GM12878 (cell line): Measurements from ENCODE around the gene RBMS3. TPM values are rescaled to one million over a fixed set of nuclear protein-coding genes. Genes with fewer than 3 reads are reported as not detected.

Source experiments
- ATAC-seq: fragments of 200-7000 bp; cut with Tn5 transposase; 3 replicates; pipeline ENCODE4 v1.9.1; 2020; ENCODE audit warnings: mild to moderate bottlenecking, moderate library complexity
- BruUV-seq: library from RNA; stranded (reverse); fragments of 400-500 nt; replicated peaks from 2 replicates; lab custom pipeline; 2021; lab: Mats Ljungman, UMichigan
- CTCF ChIA-PET: fragments of 300-600 bp; sonication (Branson Sonifier 250); formaldehyde crosslinking; extraction: SDS; loops from one replicate; lab custom pipeline; 2021; ENCODE audit warnings: inconsistent platforms; lab: Yijun Ruan, JAX
- POLR2A ChIA-PET: fragments of 350-600 bp; formaldehyde crosslinking; extraction: SDS; loops from one replicate; lab custom pipeline; 2021; ENCODE audit warnings: inconsistent platforms; lab: Charles Lee
- RAD21 ChIA-PET: fragments of 300-600 bp; sonication (Branson Sonifier 250); formaldehyde crosslinking; loops from one replicate; lab custom pipeline; 2023; ENCODE audit warnings: antibody characterized with exemption; ENCODE audit not compliant: unreplicated experiment; lab: Charles Lee
- SMC1A ChIA-PET: fragments of 300-600 bp; sonication (Branson Sonifier 250); formaldehyde crosslinking; loops from one replicate; lab custom pipeline; 2023; ENCODE audit not compliant: unreplicated experiment, uncharacterized antibody; lab: Charles Lee
- DNase-seq: peaks from one replicate; pipeline ENCODE4 v3.0.0-alpha.2; 2011; ENCODE audit warnings: low read depth, low spot score
- FAIRE-seq: peaks from 3 replicates; lab custom pipeline; 2011; peaks lifted over from hg19 to GRCh38; lab: Jason Lieb, UNC
- H2AFZ ChIP-seq: 2 replicates; pipeline ENCODE4 v1.6.0; 2011; ENCODE audit warnings: low read depth, low read length, control low read depth; ENCODE audit not compliant: control insufficient read depth
- H3K27ac ChIP-seq: 2 replicates; pipeline ENCODE4 v1.5.1; 2011; ENCODE audit warnings: control low read depth; ENCODE audit not compliant: control insufficient read depth, insufficient read depth
- H3K27me3 ChIP-seq, 2 experiments: replicated peaks in 1 of 2; 2 replicates each; pipeline versions ENCODE4 v1.6.0 to v1.6.1; 2011; ENCODE audit warnings: low read length in 1 of 2; ENCODE audit not compliant: control insufficient read depth in 2 of 2, insufficient read depth in 2 of 2
- H3K36me3 ChIP-seq, 2 experiments: 2 replicates each; pipeline ENCODE4 v1.5.1; 2011; ENCODE audit warnings: low read length in 1 of 2; ENCODE audit not compliant: control insufficient read depth in 2 of 2, insufficient read depth in 2 of 2
- H3K4me1 ChIP-seq: 2 replicates; pipeline ENCODE4 v1.6.1; 2011; ENCODE audit warnings: mild to moderate bottlenecking, low read length, moderate library complexity, mixed read lengths; ENCODE audit not compliant: control insufficient read depth, insufficient read depth
- H3K4me2 ChIP-seq: 2 replicates; pipeline ENCODE4 v1.6.0; 2011; ENCODE audit warnings: control low read depth; ENCODE audit not compliant: control insufficient read depth, insufficient read depth
- H3K4me3 ChIP-seq: fragments of 200-600 bp; sonication (generic); 2 replicates; pipeline ENCODE4 v1.5.1; 2016
- H3K79me2 ChIP-seq: 2 replicates; pipeline ENCODE4 v1.6.0; 2011; ENCODE audit warnings: low read length; ENCODE audit not compliant: control insufficient read depth, insufficient read depth
- H3K9ac ChIP-seq: 2 replicates; pipeline ENCODE4 v1.8.0; 2011; ENCODE audit warnings: low read length, control low read depth, mixed read lengths; ENCODE audit not compliant: control insufficient read depth, insufficient read depth
- H3K9me3 ChIP-seq: replicated peaks from 3 replicates; pipeline ENCODE4 v1.5.1; 2011; ENCODE audit warnings: mild to moderate bottlenecking, low read length; ENCODE audit not compliant: control insufficient read depth, insufficient read depth
- H4K20me1 ChIP-seq: 2 replicates; pipeline ENCODE4 v1.6.0; 2011; ENCODE audit not compliant: control insufficient read depth, insufficient read depth
- CUX1 ChIP-seq: IDR thresholded peaks from 2 replicates; pipeline ENCODE4 v1.6.1; 2012; ENCODE audit warnings: improper control_type of control experiment, low read depth, low read length; ENCODE audit not compliant: insufficient replicate concordance
- EP300 ChIP-seq, 2 experiments: fragments of 150-350 bp in 1 of 2; IDR thresholded peaks; 2 replicates each; pipeline ENCODE4 v1.6.1; 2011 to 2012; ENCODE audit warnings: low read depth in 2 of 2, low read length in 2 of 2, borderline replicate concordance in 1 of 2, improper control_type of control experiment in 1 of 2, inconsistent platforms in 1 of 2; ENCODE audit not compliant: control insufficient read depth in 1 of 2
- NFYB ChIP-seq: IDR thresholded peaks from 2 replicates; pipeline ENCODE4 v1.6.1; 2011; ENCODE audit warnings: low read depth, mild to moderate bottlenecking, low read length, improper control_type of control experiment, moderate library complexity; ENCODE audit not compliant: insufficient read depth
- PKNOX1 ChIP-seq: fragments of 450-650 bp; IDR thresholded peaks from 2 replicates; pipeline ENCODE4 v1.6.1; 2016; ENCODE audit warnings: mild to moderate bottlenecking
- REST ChIP-seq: IDR thresholded peaks from 2 replicates; pipeline ENCODE4 v1.6.1; 2012; ENCODE audit warnings: mild to moderate bottlenecking, low read depth, low read length
- WGBS: methylation state at CpG from one replicate; pipeline ENCODE4 v1.1.6; 2016; ENCODE audit warnings: low lambda C conversion rate; ENCODE audit not compliant: insufficient replicate concordance, insufficient coverage; ENCODE audit errors: missing lambda C conversion rate; 5-methylcytosine and 5-hydroxymethylcytosine counted together
- in situ Hi-C: fragments of 300-500 bp; cut with MboI; formaldehyde crosslinking; loops from 9 replicates; pipeline ENCODE4 v1.14.3; 2018; ENCODE audit warnings: mixed read lengths
- intact Hi-C: fragments of 100-400 bp; cut with micrococcal nuclease; formaldehyde crosslinking; loops from one replicate; pipeline ENCODE4 v1.14.2; 2022; ENCODE audit not compliant: unreplicated experiment
- polyA plus RNA-seq, 11 experiments: library from polyadenylated mRNA; depleted of rRNA in 4 of 11; unstranded in 6 of 11; stranded (reverse) in 5 of 11; fragments of >200 nt; fragmentation: Nextera tagmentation in 4 of 11; fragmentation: Illumina TruSeq in 1 of 11; extraction: Ambion mirVana in 4 of 11; extraction: Trizol in 1 of 11; gene quantifications; 1 replicate in 1 of 11; 2 replicates in 10 of 11; pipeline versions ENCODE4 v1.2.1 to v1.2.3, GENCODE V29; 2011 to 2016; ENCODE audit warnings: inconsistent platforms in 2 of 11, missing spikeins in 2 of 11, low read depth in 1 of 11
- total RNA-seq, 4 experiments: library from RNA; depleted of rRNA in 3 of 4; stranded (reverse); fragments of >200 nt in 3 of 4; fragmentation: Illumina TruSeq in 1 of 4; extraction: Trizol in 1 of 4; gene quantifications; 2 replicates each; pipeline versions ENCODE4 v1.2.1 to v1.2.3, GENCODE V29; 2013 to 2021

The RBMS3 gene
- total and polyA plus RNA-seq, 10 of the 15 experiments (the other 5 are each of a cell fraction or from before 2014, with no cell fraction given): 0.79 to 4.7 (median 3.1) TPM

- Histone ChIP-seq H4K20me1 (no peaks in the 10 kb centered on the region), H3K4me2 (no peak overlapping the region)
- no peak for DNase-seq
- RAD21 ChIA-PET: interaction anchor here (0.8 to 6.7 kb wide), 12 partner anchors 10 to 152 kb away, joined by 3 to 51 read pairs (median 6); partner anchors contain the start of gene RBMS3
- no peak for TF ChIP-seq EP300 (IDR thresholded peaks at IDR 0.05; ENCODE audit: borderline replicate concordance in 1 of 2, control insufficient read depth in 1 of 2, low read depth in 2 of 2, low read length in 2 of 2)
- TF ChIP-seq NFYB: no peak
- no peak for TF ChIP-seq PKNOX1
- no peak for TF ChIP-seq REST
- no peak for TF ChIP-seq CUX1
- TF ChIP-seq, all 136 proteins: peak for 0
- SMC1A ChIA-PET: interaction anchor here (0.6 to 13.3 kb wide), 17 partner anchors 8 to 409 kb away, joined by 3 to 190 read pairs (median 7); partner anchors contain the start of gene RBMS3
- Histone ChIP-seq H3K36me3 (no peaks in the 10 kb centered on the region), H3K79me2 (no peaks in the 10 kb centered on the region), H2AFZ (no peak overlapping the region), H3K9ac (no peak overlapping the region), H3K27ac (no peak overlapping the region), H3K4me3 (no peak overlapping the region), H3K27me3 (no peaks in the 10 kb centered on the region), H3K9me3 (no peaks in the 10 kb centered on the region), H3K4me1 (no peaks in the 10 kb centered on the region)
- POLR2A ChIA-PET: interaction anchor here (0.8 to 1.5 kb wide), 5 partner anchors 11 to 54 kb away, joined by 3 to 4 read pairs (median 3); partner anchors contain the start of gene RBMS3
- in situ Hi-C loops: no loop called here
- CTCF ChIA-PET: interaction anchor here (1.0 to 2.4 kb wide), 7 partner anchors 9 to 864 kb away, joined by 3 to 7 read pairs (median 4); no protein-coding TSS in a partner anchor
- FAIRE-seq (no peak), ATAC-seq (no peak)
- BruUV-seq: no TSS peak
- intact Hi-C loops: no loop called here
- WGBS: 74% methylated on average over 3 of the region's 3 CpGs
Measured at GRCh38 chr3:29334706-29335105, 53.8 kb downstream of the RBMS3 start.
